HG03039 (cell line): Measurements from ENCODE around the gene AK4.

ENCODE experiments used
- ATAC-seq: cut with Tn5 transposase; IDR thresholded peaks from one replicate; pipeline ENCODE4 v1.9.1; 2021; ENCODE audit warnings: mild to moderate bottlenecking, moderate library complexity; ENCODE audit not compliant: unreplicated experiment

The AK4 gene

DNA sequence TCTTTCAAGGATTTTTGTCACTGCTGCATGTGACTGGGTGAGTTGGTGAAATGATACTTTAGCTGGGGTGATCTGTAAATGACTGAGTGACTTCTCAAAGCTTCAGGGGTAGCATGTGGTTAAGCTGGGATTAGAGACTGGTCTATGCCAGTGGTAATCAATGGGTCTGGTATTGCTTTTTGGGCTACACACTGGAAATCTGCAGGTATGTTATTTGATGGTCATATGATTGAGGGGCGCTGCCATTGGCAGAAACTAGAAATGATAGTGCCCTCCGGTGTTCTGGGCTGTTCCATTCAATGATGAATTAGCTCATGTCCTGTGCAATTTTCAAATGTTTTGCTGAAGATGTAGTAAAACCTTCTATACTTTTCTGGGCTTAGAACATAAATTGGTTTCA, 121.6 kb downstream of the AK4 start:
- ATAC-seq, result no peak

DNA sequence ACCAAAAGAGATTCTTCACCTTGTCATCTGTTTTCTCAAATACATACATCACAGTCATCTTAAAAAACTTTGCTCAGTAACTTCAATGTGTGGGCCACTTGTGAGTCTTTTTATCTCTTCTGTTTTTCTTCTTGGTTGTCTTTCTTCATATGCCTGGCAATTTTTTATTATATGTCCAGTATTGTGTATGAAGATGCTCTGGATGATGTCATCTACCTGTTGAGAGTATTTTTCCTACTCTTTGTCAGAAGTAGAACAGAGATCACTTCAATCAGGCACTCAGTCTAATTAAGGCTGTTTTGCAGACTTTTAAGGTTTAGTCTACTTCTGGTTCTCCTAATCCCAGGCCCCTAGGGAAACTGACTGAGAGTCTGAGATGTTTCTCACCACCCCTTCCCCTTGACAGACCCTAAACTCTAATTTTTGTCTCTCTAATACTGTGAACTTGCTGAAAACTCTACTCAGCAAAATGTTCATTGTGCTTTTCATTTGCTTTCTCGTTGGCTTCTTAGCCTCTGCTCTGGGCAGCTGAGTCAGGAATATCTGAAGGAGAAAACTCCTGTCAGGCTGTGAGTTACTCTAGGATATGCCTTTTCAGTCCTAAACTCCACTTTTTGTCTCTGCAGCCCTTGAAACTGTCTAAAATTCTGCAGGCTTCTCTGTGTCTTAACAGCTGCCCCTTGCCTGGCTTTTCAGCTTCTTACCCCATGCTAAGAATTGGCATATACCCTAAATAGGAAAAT, 128.4 kb downstream of the AK4 start:
- no peak for ATAC-seq

DNA sequence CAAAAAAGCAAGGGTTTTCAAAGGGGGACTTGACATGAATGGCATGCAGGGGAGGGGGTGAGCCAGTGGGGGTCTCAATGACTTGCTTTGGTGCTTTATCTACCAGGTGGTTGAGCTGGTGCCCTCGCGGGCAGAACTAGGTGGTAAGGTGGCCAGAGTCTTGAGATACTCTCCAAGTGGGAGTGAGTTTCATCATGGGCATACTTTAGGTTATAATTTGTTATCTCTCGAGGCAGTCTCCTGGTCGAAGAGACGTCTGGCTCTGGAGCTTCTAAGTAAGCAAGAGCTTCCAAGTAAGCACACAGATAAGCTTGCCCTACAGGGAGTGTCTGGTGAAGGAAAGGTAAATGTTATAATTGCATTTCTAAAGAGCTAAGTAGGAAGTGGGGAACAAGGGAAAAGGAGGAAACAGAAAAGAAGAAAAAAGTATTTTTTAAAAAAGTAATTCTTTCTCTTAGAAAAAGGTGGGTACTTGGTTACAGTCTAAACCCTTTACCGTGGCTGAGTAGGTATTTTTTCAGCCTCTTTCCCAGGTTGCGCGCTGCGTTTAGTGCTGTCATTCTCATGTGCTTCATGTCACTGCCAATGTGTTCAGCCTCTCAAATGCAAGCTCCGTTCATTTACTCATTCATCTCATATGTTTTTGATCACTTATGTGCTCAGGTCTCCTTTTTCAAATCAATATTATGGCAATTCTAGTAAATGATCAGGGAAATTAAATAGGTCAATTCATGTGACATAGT, 129.8 kb downstream of the AK4 start:
- no peak for ATAC-seq

DNA sequence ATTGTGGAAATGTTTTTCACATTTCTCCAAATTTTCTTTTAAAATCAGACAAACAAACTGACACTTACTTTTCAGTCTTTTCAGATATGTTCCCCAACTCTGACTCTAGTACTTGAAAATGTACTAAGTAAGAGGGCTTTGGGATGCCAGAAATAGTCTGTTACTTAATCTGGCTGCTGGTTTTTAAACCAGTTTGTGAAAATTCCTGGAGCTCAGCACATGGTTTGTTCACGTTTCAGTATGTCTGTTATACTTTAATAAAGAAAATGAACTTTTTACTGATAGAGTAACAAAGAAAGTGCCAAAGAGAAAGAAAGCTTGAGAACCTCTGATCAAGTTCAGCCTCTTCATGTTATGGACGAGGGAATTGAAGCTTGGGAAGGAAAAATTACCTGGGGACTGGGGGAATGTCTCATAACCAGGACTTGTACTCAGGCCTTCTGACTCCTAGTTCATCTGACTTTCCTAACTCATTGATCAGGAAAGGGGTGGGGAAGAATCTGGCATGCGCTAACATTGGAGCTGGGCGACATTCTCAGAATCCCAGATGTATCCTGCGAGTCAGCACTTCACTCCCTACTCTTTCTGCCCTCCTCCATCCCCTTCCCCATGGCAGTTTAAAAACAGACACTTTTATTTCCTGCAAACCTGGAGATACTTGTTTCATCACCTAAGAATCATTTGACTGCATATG, 130.5 kb downstream of the AK4 start:
- ATAC-seq, result no peak

GRCh38 chr1:65279070-65279779, 131.2 kb downstream of the AK4 start:
- ATAC-seq, result no peak
